Measurements from ENCODE around the gene AK8.

Gene AK8

DNA sequence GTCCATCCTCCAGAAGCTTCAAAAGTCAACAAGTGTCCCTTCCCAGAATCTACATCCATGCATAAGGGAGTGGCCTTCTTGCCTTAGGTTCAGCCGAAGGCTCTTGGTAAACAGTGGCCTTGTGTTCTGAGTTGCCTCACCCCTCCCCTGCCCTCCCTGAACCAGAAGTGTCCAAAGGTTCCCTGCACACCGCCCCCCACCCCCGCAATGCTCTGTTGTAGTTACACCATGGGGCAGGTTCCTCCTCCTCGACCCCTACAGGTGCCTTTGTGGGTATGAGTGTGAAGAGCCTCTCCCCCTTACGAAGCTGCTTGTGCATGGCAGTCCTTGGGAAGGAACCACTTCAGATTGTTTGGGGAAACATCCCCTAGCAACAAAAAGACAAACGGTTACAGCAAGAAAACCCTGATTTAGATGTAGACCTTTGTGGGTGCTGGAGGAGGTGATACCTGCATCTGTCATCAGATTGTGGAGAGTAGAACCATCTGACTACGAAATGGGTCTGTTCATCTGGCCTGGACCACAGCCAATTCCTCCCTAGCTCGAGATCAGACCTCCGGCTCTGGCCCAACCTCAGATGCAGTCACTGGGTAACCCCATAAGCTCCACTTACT, 7.7 kb upstream of the AK8 start:
- no peak overlapping the region for H3K4me3 ChIP-seq (ENCODE audit: low read length)
- no peaks in the 10 kb centered on the region for H3K4me1 ChIP-seq (ENCODE audit: control insufficient read depth, insufficient read depth, low read length)
- no peak overlapping the region for H3K9ac ChIP-seq (ENCODE audit: low read depth, low read length)
- H3K27me3 ChIP-seq (ENCODE audit: control insufficient read depth, insufficient read depth, low read length): no peaks in the 10 kb centered on the region
- H3K36me3 ChIP-seq (ENCODE audit: insufficient read depth, low read length): no peaks in the 10 kb centered on the region
- H3K4me2 ChIP-seq (ENCODE audit: low read length): no peak overlapping the region
- H3K9me3 ChIP-seq (replicated peaks; ENCODE audit: low read length): no peaks in the 10 kb centered on the region

DNA sequence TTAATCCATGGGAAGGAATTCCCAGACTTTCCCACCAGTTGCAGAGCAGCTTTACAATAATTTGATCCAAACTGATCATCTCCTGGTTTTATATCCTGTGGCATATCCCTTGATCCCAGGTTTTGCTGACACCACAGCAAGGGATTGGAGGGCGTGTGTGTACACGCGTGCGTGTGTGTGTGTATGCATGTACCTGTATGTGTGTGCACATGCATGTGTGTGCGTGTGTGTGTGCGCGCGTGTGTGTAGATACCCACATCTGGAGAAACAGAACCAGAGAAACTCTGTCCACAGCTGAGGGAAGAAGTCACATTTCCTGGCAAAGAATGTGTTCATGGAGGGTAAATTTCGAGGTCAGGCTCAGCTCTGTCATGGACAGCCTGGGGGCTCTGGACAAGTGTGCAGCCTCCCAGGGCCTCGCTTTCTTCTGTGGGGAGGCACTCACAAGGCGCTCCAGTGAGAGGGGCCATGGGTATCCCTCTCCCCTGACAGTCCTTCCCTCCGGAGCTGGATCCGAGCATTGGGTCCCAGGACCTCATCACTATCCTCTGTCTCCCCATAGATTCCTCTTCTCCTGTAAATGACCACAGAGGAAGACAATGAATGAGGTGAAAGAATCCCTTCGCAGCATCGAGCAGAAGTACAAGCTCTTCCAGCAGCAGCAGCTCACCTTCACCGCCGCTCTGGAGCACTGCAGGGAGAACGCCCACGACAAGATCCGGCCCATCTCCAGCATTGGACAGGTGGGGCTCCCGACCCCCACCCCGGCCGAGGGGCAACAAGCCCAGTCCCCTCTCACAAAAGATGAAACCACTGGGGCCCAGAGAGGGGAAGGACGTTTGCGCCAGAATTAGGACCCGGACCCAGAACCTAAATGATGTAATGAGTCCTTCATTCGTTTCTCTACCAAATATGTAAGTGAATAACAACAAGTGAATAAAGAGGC, 5.5 kb upstream of the AK8 start:
- no peaks in the 10 kb centered on the region for H3K27me3 ChIP-seq (ENCODE audit: control insufficient read depth, insufficient read depth, low read length)
- no peak overlapping the region for H3K9ac ChIP-seq (ENCODE audit: low read depth, low read length)
- H3K4me2 ChIP-seq (ENCODE audit: low read length): no peak overlapping the region
- H3K4me3 ChIP-seq (ENCODE audit: low read length): no peak overlapping the region
- no peaks in the 10 kb centered on the region for H3K36me3 ChIP-seq (ENCODE audit: insufficient read depth, low read length)
- no peaks in the 10 kb centered on the region for H3K9me3 ChIP-seq (replicated peaks; ENCODE audit: low read length)
- H3K4me1 ChIP-seq (ENCODE audit: control insufficient read depth, insufficient read depth, low read length): no peaks in the 10 kb centered on the region

DNA sequence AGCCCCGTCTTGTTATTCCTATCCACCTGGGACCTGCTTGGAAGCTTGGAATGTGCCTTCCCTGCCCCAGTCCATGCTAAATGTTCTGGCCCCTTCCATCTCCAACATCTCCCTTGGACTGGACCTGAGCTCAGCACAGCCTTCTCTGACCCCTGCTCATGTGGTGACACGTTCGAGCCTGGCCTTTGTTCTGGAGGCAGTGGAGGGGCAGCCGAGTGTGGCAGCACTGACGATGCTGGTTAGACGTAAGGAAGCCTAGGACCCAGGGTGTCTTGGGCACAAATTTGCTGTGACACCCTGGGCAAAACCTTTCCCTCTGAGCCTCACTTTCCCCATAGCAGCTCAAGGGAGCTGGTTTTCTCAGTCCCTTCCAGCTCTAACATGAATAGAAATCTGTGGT, 4.5 kb upstream of the AK8 start:
- no peaks in the 10 kb centered on the region for H3K36me3 ChIP-seq (ENCODE audit: insufficient read depth, low read length)
- H3K4me3 ChIP-seq (ENCODE audit: low read length): no peak overlapping the region
- H3K27me3 ChIP-seq (ENCODE audit: control insufficient read depth, insufficient read depth, low read length): peaks cover under 1% of the 10 kb centered on the region
- H3K9me3 ChIP-seq (replicated peaks; ENCODE audit: low read length): no peaks in the 10 kb centered on the region
- H3K9ac ChIP-seq (ENCODE audit: low read depth, low read length): no peak overlapping the region
- H3K4me2 ChIP-seq (ENCODE audit: low read length): no peak overlapping the region
- H3K4me1 ChIP-seq (ENCODE audit: control insufficient read depth, insufficient read depth, low read length): peaks cover 3% of the 10 kb centered on the region

DNA sequence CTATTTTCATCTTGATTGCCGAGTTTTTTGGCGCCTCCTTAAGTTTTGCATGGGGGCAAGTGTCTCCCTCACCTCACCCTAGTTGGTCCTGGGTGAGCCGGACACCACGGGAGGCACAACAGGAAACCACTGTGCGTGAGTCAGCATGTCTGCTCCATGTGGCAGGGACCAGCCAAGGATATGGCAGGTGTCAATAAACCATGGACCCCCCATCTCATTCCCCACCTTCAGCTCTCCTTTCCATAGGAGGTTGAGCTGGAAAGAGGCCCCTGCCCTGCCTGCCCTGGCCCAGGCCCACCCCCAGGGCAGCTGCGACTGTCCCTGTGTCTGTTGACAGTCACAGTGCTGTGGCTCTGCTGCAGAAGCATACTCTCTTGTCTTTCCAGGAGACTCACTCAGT, 3.7 kb upstream of the AK8 start:
- Histone ChIP-seq H3K4me1 (ENCODE audit: control insufficient read depth, insufficient read depth, low read length) (peaks cover 4% of the 10 kb centered on the region), H3K4me3 (ENCODE audit: low read length) (no peak overlapping the region), H3K9ac (ENCODE audit: low read depth, low read length) (no peak overlapping the region)

DNA sequence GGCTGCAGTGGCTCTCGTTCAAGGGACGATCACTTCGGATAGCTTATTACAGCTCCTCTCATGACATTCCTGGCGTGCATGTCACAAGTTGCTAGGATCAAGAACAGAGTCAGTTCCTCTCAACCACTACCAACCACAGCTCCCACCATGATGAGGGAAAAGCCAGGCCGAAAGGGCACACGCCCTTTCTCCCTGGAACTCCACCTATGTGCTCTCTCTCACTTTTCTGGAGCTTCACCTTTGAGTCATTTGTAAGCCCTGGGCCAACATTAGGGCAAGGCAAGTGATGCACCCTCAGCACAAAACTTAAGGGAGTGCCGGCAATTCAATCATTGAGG, 2.2 kb upstream of the AK8 start:
- H3K36me3 ChIP-seq (ENCODE audit: insufficient read depth, low read length): no peaks in the 10 kb centered on the region
- no peak overlapping the region for H3K4me3 ChIP-seq (ENCODE audit: low read length)
- H3K27me3 ChIP-seq (ENCODE audit: control insufficient read depth, insufficient read depth, low read length): peaks cover 15% of the 10 kb centered on the region
- no peak overlapping the region for H3K4me2 ChIP-seq (ENCODE audit: low read length)
- H3K9ac ChIP-seq (ENCODE audit: low read depth, low read length): no peak overlapping the region
- no peaks in the 10 kb centered on the region for H3K9me3 ChIP-seq (replicated peaks; ENCODE audit: low read length)
- H3K4me1 ChIP-seq (ENCODE audit: control insufficient read depth, insufficient read depth, low read length): peaks cover 4% of the 10 kb centered on the region

More for the DNA sequence above, 3.7 kb upstream of the AK8 start:
- peaks cover 6% of the 10 kb centered on the region for H3K27me3 ChIP-seq (ENCODE audit: control insufficient read depth, insufficient read depth, low read length)
- H3K36me3 ChIP-seq (ENCODE audit: insufficient read depth, low read length): no peaks in the 10 kb centered on the region
- no peak overlapping the region for H3K4me2 ChIP-seq (ENCODE audit: low read length)
- H3K9me3 ChIP-seq (replicated peaks; ENCODE audit: low read length): no peaks in the 10 kb centered on the region

DNA sequence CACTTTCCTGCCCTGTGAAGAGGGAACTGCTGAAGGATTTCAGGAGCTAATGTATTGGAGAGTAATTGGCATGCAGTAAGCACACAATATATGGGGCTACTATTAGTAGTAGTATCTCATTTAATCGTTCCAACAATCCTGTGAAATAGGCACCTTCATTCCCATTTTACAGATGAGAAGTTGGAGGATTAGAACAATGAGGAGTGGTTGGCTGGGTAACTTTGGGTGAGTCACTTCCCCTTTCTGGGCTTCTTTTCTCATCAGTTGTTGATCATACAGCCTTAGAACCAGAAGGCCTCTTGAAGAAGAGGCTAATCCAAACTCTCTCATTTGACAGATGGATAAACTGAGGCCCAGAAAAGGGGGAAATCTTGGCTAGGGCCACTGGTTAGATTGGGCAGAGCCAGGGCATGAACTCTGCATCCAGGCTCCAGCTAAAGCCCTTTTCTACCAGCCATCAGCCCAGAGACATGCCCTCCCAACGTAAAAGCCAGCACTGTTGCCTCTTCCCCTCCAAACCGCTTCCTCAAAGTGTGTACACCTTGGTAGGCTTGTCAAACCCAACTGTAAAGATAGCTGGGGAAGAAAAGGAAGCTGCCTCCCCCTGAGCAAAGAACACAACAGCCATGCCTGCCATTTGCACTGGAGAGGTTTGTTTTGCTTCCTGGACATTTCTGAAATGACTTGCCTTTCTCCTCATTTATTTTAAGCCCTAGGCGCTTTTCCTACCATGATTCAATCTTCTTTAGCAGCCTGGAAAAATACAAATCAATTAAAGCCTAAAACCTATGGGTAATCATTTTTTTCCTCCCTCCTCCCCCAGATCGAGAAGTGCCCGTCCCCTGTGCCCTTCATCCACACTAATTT, 1.6 kb upstream of the AK8 start:
- Histone ChIP-seq H3K4me3 (ENCODE audit: low read length) (peak overlapping the region; percentile 97), H3K36me3 (ENCODE audit: insufficient read depth, low read length) (no peaks in the 10 kb centered on the region), H3K9ac (ENCODE audit: low read depth, low read length) (peak overlapping the region; percentile 99), H3K4me2 (ENCODE audit: low read length) (peak overlapping the region; percentile 98), H3K9me3 (replicated peaks; ENCODE audit: low read length) (no peaks in the 10 kb centered on the region), H3K27me3 (ENCODE audit: control insufficient read depth, insufficient read depth, low read length) (peaks cover 19% of the 10 kb centered on the region), H3K4me1 (ENCODE audit: control insufficient read depth, insufficient read depth, low read length) (peaks cover 4% of the 10 kb centered on the region)

DNA sequence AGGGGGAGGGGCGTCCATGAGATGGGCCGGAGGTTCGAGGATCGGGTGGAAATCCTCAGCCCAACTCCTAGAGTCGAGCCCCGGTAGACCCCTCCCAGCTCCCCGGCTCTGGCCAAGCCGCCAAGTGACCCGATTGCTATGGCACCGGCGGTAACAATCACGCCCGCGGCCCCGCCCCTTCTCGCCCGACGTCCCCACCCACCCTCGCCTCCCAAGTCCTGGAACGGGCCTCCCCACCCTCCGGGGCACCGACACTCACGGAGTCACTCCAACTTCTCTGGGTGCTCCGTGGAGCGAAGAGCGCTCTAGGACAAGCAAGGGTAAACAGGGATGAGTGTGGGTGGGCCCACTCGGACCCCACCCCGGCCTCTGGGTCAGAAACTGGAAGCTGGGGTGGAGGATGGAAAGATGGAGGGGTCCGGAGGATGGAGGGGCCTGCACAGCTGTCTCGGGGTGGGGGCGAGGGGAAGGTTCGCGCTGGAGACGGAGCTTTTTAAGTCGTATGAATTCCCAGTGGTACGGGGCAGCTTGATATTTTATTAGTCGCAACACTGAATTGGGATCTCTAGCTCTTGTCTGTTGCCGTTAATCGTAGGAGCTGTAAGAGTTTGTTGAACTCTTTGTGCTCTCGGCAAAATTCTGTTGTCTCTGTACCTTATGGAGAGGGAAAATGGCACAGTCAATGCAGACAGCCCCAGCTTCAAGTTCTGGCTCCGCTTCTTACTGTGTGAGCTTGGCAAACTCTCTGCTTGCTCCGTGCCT, 792 bp upstream of the AK8 start, which contains the start of gene SPACA9:
SPACA9 (plus strand) TSS at position 204 of the 762 bp plus-strand sequence. CDS start 5,050 bp downstream, outside the sequence.
- peak within 1 kb of the TSS; percentile 99 for H3K9ac ChIP-seq (ENCODE audit: low read depth, low read length)
- peaks cover 4% of the 10 kb centered on the region for H3K4me1 ChIP-seq (ENCODE audit: control insufficient read depth, insufficient read depth, low read length)
- peak within 1 kb of the TSS; percentile 97 for H3K4me3 ChIP-seq (ENCODE audit: low read length)
- H3K9me3 ChIP-seq (replicated peaks; ENCODE audit: low read length): no peaks in the 10 kb centered on the region
- H3K36me3 ChIP-seq (ENCODE audit: insufficient read depth, low read length): no peaks in the 10 kb centered on the region
- peak within 1 kb of the TSS; percentile 98 for H3K4me2 ChIP-seq (ENCODE audit: low read length)
- H3K27me3 ChIP-seq (ENCODE audit: control insufficient read depth, insufficient read depth, low read length): peaks cover 24% of the 10 kb centered on the region

DNA sequence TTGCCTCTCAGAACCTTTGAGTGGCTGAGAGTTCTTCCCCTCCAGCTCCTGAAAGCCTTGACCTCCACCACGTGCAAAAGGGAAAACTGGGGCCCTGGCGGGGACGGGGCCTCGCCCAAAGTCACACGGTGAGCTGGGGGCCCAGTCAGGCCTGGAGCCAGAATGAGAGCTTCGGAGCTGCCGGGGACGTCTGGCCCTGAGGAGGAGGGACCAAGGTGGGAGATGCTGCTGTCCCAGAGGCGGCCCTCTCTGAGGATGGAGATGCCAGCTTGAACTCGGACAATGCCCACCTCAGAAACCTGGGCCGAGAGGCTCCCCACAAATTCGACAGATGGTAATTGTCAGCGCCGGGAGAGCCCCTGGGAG, 643 bp downstream of the AK8 start:
- Histone ChIP-seq H3K4me3 (ENCODE audit: low read length) (peak overlapping the region; percentile 97), H3K9me3 (replicated peaks; ENCODE audit: low read length) (no peaks in the 10 kb centered on the region), H3K36me3 (ENCODE audit: insufficient read depth, low read length) (no peaks in the 10 kb centered on the region), H3K4me1 (ENCODE audit: control insufficient read depth, insufficient read depth, low read length) (peaks cover 4% of the 10 kb centered on the region), H3K27me3 (ENCODE audit: control insufficient read depth, insufficient read depth, low read length) (peaks cover 28% of the 10 kb centered on the region), H3K4me2 (ENCODE audit: low read length) (peak overlapping the region; percentile 98), H3K9ac (ENCODE audit: low read depth, low read length) (peak overlapping the region; percentile 99)

DNA sequence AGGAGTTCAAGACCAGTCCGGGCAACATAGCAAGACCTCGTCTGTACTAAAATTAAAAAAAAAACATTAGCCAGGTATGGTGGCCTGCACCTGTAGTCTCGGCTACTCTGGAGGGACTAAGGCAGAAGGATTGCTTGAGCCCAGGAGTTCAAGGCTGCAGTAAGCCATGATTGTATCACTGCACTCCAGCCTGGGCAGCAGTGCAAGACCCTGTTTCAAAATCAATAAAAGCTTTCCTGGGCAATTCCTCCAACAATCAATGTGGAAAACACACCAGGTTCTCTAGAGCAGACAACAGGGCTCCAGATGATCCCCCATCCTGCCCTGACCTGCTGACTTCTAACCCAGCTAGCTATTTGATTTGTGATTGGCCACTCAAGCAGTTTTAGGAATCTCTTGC, 1.2 kb downstream of the AK8 start:
- Histone ChIP-seq H3K36me3 (ENCODE audit: insufficient read depth, low read length) (no peaks in the 10 kb centered on the region), H3K4me2 (ENCODE audit: low read length) (no peak overlapping the region), H3K9ac (ENCODE audit: low read depth, low read length) (no peak overlapping the region), H3K9me3 (replicated peaks; ENCODE audit: low read length) (no peaks in the 10 kb centered on the region), H3K4me1 (ENCODE audit: control insufficient read depth, insufficient read depth, low read length) (peaks cover 4% of the 10 kb centered on the region), H3K4me3 (ENCODE audit: low read length) (no peak overlapping the region), H3K27me3 (ENCODE audit: control insufficient read depth, insufficient read depth, low read length) (peaks cover 28% of the 10 kb centered on the region)

DNA sequence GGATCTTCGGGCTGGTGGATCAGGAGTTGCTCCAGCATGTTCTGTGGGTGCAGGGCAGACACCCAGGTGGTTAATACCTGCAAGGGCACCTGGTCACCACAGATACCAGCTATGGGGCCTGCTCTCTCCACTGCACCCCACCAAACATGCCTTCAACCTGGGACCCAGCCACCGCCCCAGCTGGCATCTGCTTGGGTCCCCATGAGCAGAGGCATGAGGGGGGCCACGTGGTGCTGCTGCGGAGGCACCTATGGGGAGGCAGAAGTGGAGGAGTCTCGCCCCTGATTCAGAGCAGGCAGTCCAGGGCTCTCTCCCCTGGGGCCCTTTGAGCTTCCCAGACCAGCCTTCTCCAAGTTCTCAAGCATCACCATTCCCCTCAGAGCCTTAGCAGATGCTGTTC, 2.9 kb downstream of the AK8 start:
- no peaks in the 10 kb centered on the region for H3K36me3 ChIP-seq (ENCODE audit: insufficient read depth, low read length)
- no peak overlapping the region for H3K4me2 ChIP-seq (ENCODE audit: low read length)
- no peak overlapping the region for H3K9ac ChIP-seq (ENCODE audit: low read depth, low read length)
- peaks cover 4% of the 10 kb centered on the region for H3K4me1 ChIP-seq (ENCODE audit: control insufficient read depth, insufficient read depth, low read length)
- peaks cover 38% of the 10 kb centered on the region for H3K27me3 ChIP-seq (ENCODE audit: control insufficient read depth, insufficient read depth, low read length)
- H3K4me3 ChIP-seq (ENCODE audit: low read length): no peak overlapping the region
- H3K9me3 ChIP-seq (replicated peaks; ENCODE audit: low read length): no peaks in the 10 kb centered on the region

DNA sequence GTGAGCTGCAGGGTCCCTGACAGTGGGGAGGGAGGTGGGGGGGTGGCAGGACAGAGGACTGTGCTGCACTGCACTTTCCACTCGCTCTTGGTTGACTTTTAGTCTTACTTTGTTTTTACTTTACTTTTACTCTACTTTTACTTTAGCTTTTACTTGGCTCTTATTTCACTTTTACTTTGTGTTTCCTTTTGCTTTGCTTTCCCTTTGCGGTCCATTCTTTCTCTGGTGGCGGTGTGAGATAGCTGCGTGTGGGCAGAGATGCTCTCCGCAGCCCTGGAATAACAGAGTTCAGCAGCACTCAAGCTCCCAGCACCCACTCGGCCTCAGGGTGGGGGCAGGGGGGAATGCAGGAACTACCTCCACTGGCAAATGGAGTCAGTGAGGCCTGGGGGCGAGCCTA, 4.7 kb downstream of the AK8 start:
- H3K4me3 ChIP-seq (ENCODE audit: low read length): no peak overlapping the region

More for the DNA sequence above, 4.7 kb downstream of the AK8 start:
- Histone ChIP-seq H3K4me1 (ENCODE audit: control insufficient read depth, insufficient read depth, low read length) (peaks cover 4% of the 10 kb centered on the region), H3K4me2 (ENCODE audit: low read length) (no peak overlapping the region), H3K9me3 (replicated peaks; ENCODE audit: low read length) (no peaks in the 10 kb centered on the region), H3K27me3 (ENCODE audit: control insufficient read depth, insufficient read depth, low read length) (peaks cover 47% of the 10 kb centered on the region), H3K36me3 (ENCODE audit: insufficient read depth, low read length) (no peaks in the 10 kb centered on the region), H3K9ac (ENCODE audit: low read depth, low read length) (no peak overlapping the region)
